Caco-2 (cell line): ENCODE data around the gene DOK3. TPM values are rescaled to one million over a fixed set of nuclear protein-coding genes. Genes with fewer than 3 reads are reported as not detected.

Source experiments
- BruUV-seq: library from RNA; stranded (reverse); fragments of 400-500 nt; replicated peaks from 2 replicates; lab custom pipeline; 2021; lab: Mats Ljungman, UMichigan
- CTCF ChIA-PET: fragments of 300-600 bp; sonication (Branson Sonifier 250); formaldehyde crosslinking; loops from one replicate; lab custom pipeline; 2022; ENCODE audit warnings: antibody characterized with exemption; lab: Charles Lee
- POLR2A ChIA-PET: fragments of 300-600 bp; sonication (Branson Sonifier 250); formaldehyde crosslinking; loops from one replicate; lab custom pipeline; 2022; ENCODE audit warnings: antibody characterized with exemption; lab: Charles Lee
- DNase-seq, 2 experiments: peaks; one replicate each; pipeline versions ENCODE4 v3.0.0 to v3.0.0-alpha.2; 2020 to 2022
- H3K27me3 ChIP-seq: replicated peaks from 2 replicates; pipeline ENCODE4 v1.6.0; 2011; ENCODE audit warnings: low read length; ENCODE audit not compliant: control insufficient read depth, insufficient read depth
- H3K36me3 ChIP-seq: 2 replicates; pipeline ENCODE4 v1.5.1; 2011; ENCODE audit warnings: low read length; ENCODE audit not compliant: control insufficient read depth, insufficient read depth
- H3K4me1 ChIP-seq: fragments of 250-450 bp; sonication (Bioruptor Pico); 2 replicates; pipeline ENCODE4 v1.5.1; 2020; ENCODE audit warnings: mild to moderate bottlenecking
- H3K4me3 ChIP-seq: 2 replicates; pipeline ENCODE4 v1.5.1; 2011; ENCODE audit warnings: low read depth, mild to moderate bottlenecking, control low read depth, low read length
- H3K9me3 ChIP-seq: fragments of 250-450 bp; sonication (Bioruptor Pico); 2 replicates; pipeline ENCODE4 v1.5.1; 2020; ENCODE audit warnings: mild to moderate bottlenecking, moderate library complexity
- H3K27ac Mint-ChIP-seq: one replicate; pipeline ENCODE4 v1.8.0; 2022; ENCODE audit warnings: mixed read lengths; ENCODE audit not compliant: unreplicated experiment
- H3K27me3 Mint-ChIP-seq: one replicate; pipeline ENCODE4 v1.8.0; 2022; ENCODE audit warnings: mixed read lengths; ENCODE audit not compliant: insufficient read depth, unreplicated experiment
- H3K36me3 Mint-ChIP-seq: one replicate; pipeline ENCODE4 v1.8.0; 2022; ENCODE audit warnings: mild to moderate bottlenecking, mixed read lengths; ENCODE audit not compliant: insufficient read depth, unreplicated experiment
- H3K4me1 Mint-ChIP-seq: one replicate; pipeline ENCODE4 v1.8.0; 2022; ENCODE audit warnings: low read depth, mixed read lengths; ENCODE audit not compliant: unreplicated experiment
- H3K4me3 Mint-ChIP-seq: one replicate; pipeline ENCODE4 v1.8.0; 2022; ENCODE audit warnings: mild to moderate bottlenecking, moderate library complexity, mixed read lengths; ENCODE audit not compliant: unreplicated experiment
- H3K9me3 Mint-ChIP-seq: one replicate; pipeline ENCODE4 v1.8.0; 2022; ENCODE audit warnings: mixed read lengths; ENCODE audit not compliant: unreplicated experiment
- intact Hi-C: fragments of 100-400 bp; cut with micrococcal nuclease; formaldehyde crosslinking; loops from one replicate; pipeline ENCODE4 v1.10.0; 2022; ENCODE audit not compliant: unreplicated experiment
- total RNA-seq: library from RNA; stranded (reverse); gene quantifications from 2 replicates; pipeline ENCODE4 v1.2.3, GENCODE V29; 2022
- TF ChIP-seq, protein P1 (sequence below), 2 experiments: fragments of 200-600 bp in 1 of 2; IDR thresholded peaks; 1 replicate in 1 of 2; 2 replicates in 1 of 2; pipeline versions ENCODE4 v1.5.1 to v1.8.0; 2011 to 2022; ENCODE audit warnings: antibody characterized with exemption in 1 of 2, control low read depth in 1 of 2, inconsistent platforms in 1 of 2, low read depth in 1 of 2, low read length in 1 of 2, mild to moderate bottlenecking in 1 of 2, moderate library complexity in 1 of 2; ENCODE audit not compliant: insufficient read depth in 1 of 2, severe bottlenecking in 1 of 2, unreplicated experiment in 1 of 2

Gene DOK3
- total RNA-seq, 1 experiment from 2014 or later = 7.9 TPM

DNA sequence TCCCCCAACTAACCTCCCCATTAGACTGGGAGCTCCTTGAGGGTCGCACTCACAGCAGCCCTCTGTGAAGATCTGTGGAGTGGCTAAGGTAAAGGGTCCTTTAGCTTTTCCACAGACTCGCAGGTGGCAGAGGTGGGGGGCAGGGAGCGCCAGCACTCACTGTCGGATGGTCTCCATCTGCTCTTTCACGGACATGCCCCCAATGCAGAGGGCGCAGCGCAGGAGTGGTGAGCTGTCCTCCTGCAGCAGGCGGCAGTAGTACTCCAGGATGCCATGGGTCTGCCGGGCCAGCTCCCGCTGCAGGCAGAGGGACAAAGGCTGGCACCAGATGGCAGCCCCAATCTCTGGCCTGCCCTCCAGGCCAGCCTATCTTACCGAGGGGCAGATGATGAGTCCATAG, 4.9 kb upstream of the DOK3 start:
- Mint-ChIP-seq H3K36me3 (peaks cover 70% of the 10 kb centered on the region), H3K9me3 (no peaks in the 10 kb centered on the region)
- POLR2A ChIA-PET = no interaction called here

DNA sequence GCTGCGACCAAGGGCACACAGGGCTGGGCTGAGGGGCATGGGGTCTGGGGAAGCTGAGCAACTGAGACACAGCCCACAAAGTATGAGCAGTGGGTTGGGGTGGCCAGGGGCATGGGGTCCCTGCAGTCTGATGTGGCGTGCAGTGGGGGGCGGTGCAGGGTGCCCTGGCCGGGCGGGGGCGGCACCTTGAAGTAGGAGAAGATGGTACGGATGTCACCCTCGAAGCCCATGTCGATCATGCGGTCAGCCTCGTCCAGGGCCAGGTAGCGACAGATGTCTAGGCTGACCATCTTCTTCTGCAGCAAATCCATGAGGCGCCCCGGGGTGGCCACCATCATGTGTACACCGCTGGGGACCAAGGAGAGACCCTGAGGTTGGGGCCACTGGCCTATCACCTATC, 3.9 kb upstream of the DOK3 start:
- Histone ChIP-seq H3K27me3 (no peaks in the 10 kb centered on the region), H3K36me3 (peaks cover 13% of the 10 kb centered on the region), H3K4me3 (no peak overlapping the region), H3K4me1 (peaks cover 5% of the 10 kb centered on the region; the same call in 1 of the 2 replicates), H3K9me3 (no peaks in the 10 kb centered on the region)
- BruUV-seq = no TSS peak
- Mint-ChIP-seq H3K27me3 (no peaks in the 10 kb centered on the region), H3K27ac (no peak overlapping the region), H3K4me1 (peaks cover 13% of the 10 kb centered on the region), H3K4me3 (no peak overlapping the region), H3K9me3 (no peaks in the 10 kb centered on the region), H3K36me3 (peaks cover 71% of the 10 kb centered on the region)
- ChIA-PET POLR2A (no interaction called here), CTCF (no interaction called here)
- intact Hi-C loops = no loop called here
- TF ChIP-seq, protein P1, sequence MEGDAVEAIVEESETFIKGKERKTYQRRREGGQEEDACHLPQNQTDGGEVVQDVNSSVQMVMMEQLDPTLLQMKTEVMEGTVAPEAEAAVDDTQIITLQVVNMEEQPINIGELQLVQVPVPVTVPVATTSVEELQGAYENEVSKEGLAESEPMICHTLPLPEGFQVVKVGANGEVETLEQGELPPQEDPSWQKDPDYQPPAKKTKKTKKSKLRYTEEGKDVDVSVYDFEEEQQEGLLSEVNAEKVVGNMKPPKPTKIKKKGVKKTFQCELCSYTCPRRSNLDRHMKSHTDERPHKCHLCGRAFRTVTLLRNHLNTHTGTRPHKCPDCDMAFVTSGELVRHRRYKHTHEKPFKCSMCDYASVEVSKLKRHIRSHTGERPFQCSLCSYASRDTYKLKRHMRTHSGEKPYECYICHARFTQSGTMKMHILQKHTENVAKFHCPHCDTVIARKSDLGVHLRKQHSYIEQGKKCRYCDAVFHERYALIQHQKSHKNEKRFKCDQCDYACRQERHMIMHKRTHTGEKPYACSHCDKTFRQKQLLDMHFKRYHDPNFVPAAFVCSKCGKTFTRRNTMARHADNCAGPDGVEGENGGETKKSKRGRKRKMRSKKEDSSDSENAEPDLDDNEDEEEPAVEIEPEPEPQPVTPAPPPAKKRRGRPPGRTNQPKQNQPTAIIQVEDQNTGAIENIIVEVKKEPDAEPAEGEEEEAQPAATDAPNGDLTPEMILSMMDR (IDR thresholded peaks at IDR 0.05; ENCODE audit: insufficient read depth in 1 of 2, low read depth in 1 of 2, low read length in 1 of 2, severe bottlenecking in 1 of 2, unreplicated experiment in 1 of 2) = no peak
- DNase-seq = no peak

More for the DNA sequence above, 4.9 kb upstream of the DOK3 start:
- no peaks in the 10 kb centered on the region for H3K27me3 ChIP-seq
- no peak overlapping the region for H3K4me3 ChIP-seq
- no peak for DNase-seq
- no peaks in the 10 kb centered on the region for H3K9me3 ChIP-seq
- CTCF ChIA-PET = no interaction called here
- no TSS peak for BruUV-seq
- intact Hi-C loops = no loop called here
- H3K4me1 ChIP-seq = peaks cover 10% of the 10 kb centered on the region; the same call in 1 of the 2 replicates
- H3K27ac Mint-ChIP-seq = no peak overlapping the region
- peaks cover 13% of the 10 kb centered on the region for H3K36me3 ChIP-seq
- no peak overlapping the region for H3K4me3 Mint-ChIP-seq
- TF ChIP-seq, protein P1 (IDR thresholded peaks at IDR 0.05; ENCODE audit: insufficient read depth in 1 of 2, low read depth in 1 of 2, low read length in 1 of 2, severe bottlenecking in 1 of 2, unreplicated experiment in 1 of 2) = no peak
- H3K27me3 Mint-ChIP-seq = no peaks in the 10 kb centered on the region
- H3K4me1 Mint-ChIP-seq = peaks cover 13% of the 10 kb centered on the region

DNA sequence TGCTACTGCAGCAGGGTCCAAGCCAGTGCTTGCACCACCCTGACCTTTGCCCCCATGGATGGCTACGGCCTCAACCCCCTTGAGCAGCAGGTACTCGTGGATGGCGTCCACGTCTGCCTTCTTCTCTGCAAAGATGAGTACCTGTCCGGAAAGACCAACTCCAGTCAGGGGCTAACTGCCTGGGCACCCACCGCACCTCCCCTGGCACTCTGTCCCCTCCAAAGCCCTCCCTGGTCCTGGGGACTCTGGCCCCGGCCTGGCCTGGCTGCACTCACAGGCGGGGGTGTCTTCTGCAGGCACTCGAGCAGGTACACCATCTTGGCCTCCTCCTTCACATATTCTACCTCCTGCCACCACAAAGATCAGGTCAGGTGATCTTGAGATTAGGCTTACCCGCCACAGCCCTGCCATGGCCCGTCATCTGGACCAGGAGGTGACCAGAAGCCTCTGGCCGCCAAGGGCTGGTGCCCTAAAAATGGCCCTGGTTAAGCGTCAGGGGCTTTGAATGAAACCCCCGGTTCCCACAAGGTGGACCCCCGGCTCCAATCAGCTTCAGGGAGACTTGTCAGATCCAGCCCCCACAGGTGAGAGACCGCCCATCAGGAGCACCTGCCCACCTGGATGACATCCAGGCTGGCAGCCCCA, 3.2 kb upstream of the DOK3 start:
- intact Hi-C loops = no loop called here
- TF ChIP-seq, protein P1 (IDR thresholded peaks at IDR 0.05; ENCODE audit: insufficient read depth in 1 of 2, low read depth in 1 of 2, low read length in 1 of 2, severe bottlenecking in 1 of 2, unreplicated experiment in 1 of 2) = no peak
- Histone ChIP-seq H3K27me3 (no peaks in the 10 kb centered on the region), H3K9me3 (no peaks in the 10 kb centered on the region), H3K4me3 (no peak overlapping the region), H3K4me1 (peaks cover 5% of the 10 kb centered on the region; the same call in 1 of the 2 replicates), H3K36me3 (peaks cover 13% of the 10 kb centered on the region)
- Mint-ChIP-seq H3K4me1 (peaks cover 13% of the 10 kb centered on the region), H3K27me3 (no peaks in the 10 kb centered on the region), H3K27ac (no peak overlapping the region), H3K36me3 (peaks cover 71% of the 10 kb centered on the region), H3K9me3 (no peaks in the 10 kb centered on the region), H3K4me3 (no peak overlapping the region)
- no peak for DNase-seq
- CTCF ChIA-PET = no interaction called here
- POLR2A ChIA-PET = no interaction called here
- BruUV-seq = no TSS peak
